22Rv1 (cell line): ENCODE measurements around the gene DCAF4.
A peak's percentile ranks its signal among the peaks of the same experiment; 100 is the strongest.

Experiments used
- H3K27ac ChIP-seq: fragments of 450-650 bp; 2 replicates; pipeline ENCODE4 v1.5.1; 2017
- ZFX ChIP-seq: fragments of 450-650 bp; IDR thresholded peaks from 2 replicates; pipeline ENCODE4 v1.6.1; 2017; ENCODE audit warnings: antibody characterized with exemption, borderline replicate concordance
- TF ChIP-seq, protein P1 (sequence below): fragments of 450-650 bp; IDR thresholded peaks from 2 replicates; pipeline ENCODE4 v1.5.1; 2017; ENCODE audit warnings: mild to moderate bottlenecking

DCAF4 gene

GRCh38 chr14:72894323-72894622 is 32.0 kb upstream of the DCAF4 start:
- peak overlapping the region; percentile 35; the same call in 1 of the 2 replicates for H3K27ac ChIP-seq
- TF ChIP-seq, protein P1, sequence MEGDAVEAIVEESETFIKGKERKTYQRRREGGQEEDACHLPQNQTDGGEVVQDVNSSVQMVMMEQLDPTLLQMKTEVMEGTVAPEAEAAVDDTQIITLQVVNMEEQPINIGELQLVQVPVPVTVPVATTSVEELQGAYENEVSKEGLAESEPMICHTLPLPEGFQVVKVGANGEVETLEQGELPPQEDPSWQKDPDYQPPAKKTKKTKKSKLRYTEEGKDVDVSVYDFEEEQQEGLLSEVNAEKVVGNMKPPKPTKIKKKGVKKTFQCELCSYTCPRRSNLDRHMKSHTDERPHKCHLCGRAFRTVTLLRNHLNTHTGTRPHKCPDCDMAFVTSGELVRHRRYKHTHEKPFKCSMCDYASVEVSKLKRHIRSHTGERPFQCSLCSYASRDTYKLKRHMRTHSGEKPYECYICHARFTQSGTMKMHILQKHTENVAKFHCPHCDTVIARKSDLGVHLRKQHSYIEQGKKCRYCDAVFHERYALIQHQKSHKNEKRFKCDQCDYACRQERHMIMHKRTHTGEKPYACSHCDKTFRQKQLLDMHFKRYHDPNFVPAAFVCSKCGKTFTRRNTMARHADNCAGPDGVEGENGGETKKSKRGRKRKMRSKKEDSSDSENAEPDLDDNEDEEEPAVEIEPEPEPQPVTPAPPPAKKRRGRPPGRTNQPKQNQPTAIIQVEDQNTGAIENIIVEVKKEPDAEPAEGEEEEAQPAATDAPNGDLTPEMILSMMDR: no peak

DNA sequence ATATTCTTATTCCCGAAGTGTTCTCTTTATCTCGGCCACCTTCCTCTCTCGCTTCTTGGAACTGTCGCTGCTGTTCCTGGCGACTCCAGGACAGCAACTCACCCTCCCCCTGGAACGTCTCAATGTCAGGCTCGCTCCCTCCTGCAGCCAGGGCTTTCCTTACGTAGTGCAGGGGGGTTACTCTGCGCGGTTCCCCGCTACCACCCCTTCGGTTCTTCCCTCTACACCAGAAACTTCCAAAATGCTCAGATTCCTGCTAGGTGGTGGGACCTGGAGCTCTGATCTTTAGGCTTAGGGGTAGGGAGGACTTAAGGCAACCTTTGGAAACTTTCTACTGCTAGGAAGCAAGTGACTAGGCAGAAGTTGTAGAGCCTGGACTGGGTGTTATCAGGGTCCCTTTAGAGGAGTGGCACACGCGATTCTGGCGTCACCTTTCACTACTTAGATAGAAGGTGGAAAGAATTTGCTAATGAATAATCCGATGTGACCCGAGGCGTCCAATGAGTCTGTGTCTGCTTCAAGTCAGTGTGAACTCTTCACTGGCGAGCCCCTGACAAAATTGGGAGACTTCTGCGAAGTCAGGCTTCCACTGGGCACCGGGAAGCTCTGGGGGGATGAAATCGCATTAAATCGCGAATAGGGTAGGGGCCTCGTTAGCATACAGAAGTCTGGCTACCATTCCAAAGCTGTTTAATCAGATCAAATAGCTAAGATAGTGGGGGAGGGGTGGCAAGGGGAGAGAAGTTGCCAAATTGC is 31.5 kb upstream of the DCAF4 start:
- TF ChIP-seq, protein P1: no peak
- TF ChIP-seq ZFX: no peak
- peak overlapping the region; percentile 35; the same call in 1 of the 2 replicates for H3K27ac ChIP-seq

GRCh38 chr14:72898448-72898847 is 27.8 kb upstream of the DCAF4 start:
- TF ChIP-seq, protein P1: no peak
- no peak for TF ChIP-seq ZFX
- H3K27ac ChIP-seq: no peak overlapping the region

DNA sequence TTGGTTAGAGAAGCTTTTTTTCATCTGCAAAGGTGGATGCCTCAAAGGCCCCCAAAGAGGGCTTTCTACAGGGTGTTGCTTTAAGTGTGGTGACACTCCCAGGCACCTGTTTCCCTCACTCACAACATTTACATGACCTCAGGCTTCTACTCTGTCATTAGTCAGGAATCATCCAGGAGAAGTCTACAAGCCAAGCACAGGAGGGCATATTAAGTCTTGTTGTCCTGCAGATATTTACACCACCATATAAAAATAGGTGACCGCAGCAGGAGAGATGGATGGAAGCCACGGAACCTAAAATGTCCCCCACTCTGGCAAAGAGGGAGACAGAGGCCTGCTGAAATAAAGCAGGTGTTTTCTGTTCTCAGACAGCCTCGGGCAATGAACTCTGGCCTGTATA is 24.9 kb upstream of the DCAF4 start:
- no peak overlapping the region for H3K27ac ChIP-seq
- no peak for TF ChIP-seq ZFX
- TF ChIP-seq, protein P1: no peak

- TF ChIP-seq, protein P1: no peak
- no peak for TF ChIP-seq ZFX
- no peak overlapping the region for H3K27ac ChIP-seq
These were observed 23.3 kb upstream of the DCAF4 start for GRCh38 chr14:72902801-72903530.

- TF ChIP-seq, protein P1: no peak
- H3K27ac ChIP-seq: no peak overlapping the region
These were observed 22.5 kb upstream of the DCAF4 start for GRCh38 chr14:72903716-72904115.

DNA sequence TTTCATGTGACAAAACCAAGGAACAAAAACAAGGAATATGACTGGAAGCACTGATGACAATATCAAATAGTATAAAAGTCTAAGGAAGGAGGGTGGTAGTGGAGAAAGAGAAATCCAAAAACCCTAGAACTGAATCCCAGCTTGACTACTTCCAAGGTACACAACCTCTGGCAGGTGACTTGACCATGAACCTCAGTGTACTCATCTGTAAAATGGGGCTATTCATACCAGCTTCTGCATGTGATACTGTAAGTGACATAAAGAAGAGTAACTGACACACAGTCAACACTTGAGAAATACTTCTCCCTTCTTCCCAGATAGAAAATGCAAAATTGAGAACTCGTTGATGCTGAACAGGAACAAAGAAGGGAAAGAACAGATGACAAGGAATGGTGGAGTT is 22.0 kb upstream of the DCAF4 start:
- no peak for TF ChIP-seq ZFX
- TF ChIP-seq, protein P1: no peak
- no peak overlapping the region for H3K27ac ChIP-seq
